GM19324 (cell line): ENCODE data around the gene KLC1.
A peak's percentile ranks its signal among the peaks of the same experiment; 100 is the strongest.

Experiments
- ATAC-seq: cut with Tn5 transposase; IDR thresholded peaks from one replicate; pipeline ENCODE4 v1.9.1; 2021; ENCODE audit warnings: mild to moderate bottlenecking, moderate library complexity; ENCODE audit not compliant: unreplicated experiment, low FRiP score

KLC1 gene

DNA sequence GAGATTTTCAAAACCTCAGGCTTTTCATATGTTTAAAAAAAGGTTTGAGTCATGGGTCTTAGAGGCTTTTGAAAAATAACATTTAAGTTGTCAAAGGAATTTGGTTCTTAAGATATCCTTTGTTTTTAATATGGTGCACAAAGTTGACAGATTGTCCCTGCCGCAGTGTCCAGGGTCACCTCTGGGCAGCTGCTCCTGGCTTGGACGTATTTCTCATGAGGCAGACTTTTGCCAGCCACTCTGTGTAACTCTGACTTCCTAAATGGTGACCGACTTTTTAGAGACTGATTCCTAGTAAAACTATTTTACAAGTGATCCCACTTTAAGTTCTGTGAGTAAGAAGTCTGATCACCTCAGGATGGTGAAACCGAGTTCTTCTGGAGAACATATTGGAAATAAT, 58.7 kb downstream of the KLC1 start:
- no peak for ATAC-seq

DNA sequence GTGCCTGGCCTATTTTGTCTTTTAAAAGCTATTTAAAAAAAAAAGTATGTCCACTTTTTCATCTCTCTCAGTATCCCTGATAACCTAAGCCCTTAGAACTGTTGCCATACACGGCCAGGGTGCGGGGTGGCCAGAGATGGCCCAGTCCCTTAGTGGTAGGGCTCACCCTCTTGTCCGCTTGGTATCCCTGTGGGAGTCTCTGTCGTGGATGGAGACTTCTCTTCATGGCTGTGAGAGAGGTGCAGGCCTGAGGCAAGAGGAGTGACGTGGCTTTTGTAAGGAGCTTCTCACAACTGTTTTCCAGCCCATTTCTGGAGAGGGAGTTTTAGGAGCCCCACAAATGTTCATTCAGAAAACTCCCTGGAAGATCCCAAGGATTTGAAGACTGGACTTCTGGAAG, 59.4 kb downstream of the KLC1 start:
- no peak for ATAC-seq

DNA sequence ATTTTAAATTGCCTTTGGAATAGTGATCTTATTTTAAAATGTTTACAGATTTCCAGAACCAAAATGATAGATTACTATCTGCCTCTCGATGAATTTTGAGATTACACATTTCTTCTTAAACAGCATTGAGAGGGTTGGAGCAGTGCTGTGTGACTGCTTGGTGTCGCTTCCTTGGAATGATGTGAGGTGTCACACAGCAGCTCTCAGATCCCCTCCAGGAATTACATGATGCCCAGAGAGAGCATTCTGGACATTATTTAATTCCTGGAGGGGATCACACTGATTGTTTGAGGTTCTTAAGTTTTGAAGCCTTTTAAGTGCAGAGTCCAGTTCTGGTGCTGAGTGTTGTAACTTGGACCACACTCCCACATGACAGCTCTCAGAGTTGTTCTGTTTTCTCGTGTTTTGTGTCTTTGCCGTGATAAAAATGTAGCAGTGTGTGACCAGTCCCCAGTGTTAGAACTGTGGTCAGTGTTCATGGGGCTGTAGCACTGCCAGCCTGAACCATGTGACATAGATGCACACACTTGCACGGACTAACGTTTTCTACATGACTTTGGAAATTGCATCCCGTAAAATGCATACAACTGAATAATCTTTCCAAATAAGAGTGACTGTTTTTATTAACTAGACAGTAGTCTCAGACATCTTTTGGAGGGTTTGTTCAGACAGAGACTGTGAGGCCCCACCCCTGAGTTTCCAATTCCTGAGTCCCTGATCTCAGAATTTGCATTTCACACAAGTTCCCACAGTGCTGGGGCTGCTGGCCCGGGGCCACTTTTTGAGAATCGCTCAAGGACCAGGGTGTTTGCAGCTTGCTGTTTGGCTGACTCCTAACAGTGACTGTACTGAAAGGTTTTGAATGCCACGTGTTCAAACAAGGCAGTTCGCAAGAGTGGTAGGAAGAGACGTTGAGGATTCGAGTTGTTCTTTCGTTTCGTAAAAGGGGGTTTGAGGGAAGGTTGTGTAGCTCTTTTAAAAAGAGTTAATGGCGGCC, 60.2 kb downstream of the KLC1 start:
- peak; percentile 67 for ATAC-seq

DNA sequence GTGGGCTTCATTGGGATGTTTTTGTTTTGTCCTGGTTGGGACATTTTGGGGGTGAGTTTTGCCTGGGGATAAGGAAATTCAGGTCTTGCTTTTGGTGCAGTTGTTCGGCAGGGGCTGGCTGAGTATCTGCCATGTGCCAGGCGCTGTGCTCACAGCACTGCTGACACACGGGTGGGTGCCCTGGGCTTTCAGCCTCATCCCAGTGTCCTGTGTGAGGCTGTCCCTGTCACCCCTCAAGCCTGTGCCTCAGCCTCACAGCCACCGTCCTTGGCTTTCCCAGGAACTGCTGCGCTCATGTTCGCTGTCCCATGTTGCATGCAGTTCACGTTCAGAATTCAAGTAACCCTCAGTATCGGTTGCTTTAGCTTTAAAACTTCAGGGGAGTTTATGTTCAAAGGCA, 61.3 kb downstream of the KLC1 start:
- no peak for ATAC-seq

DNA sequence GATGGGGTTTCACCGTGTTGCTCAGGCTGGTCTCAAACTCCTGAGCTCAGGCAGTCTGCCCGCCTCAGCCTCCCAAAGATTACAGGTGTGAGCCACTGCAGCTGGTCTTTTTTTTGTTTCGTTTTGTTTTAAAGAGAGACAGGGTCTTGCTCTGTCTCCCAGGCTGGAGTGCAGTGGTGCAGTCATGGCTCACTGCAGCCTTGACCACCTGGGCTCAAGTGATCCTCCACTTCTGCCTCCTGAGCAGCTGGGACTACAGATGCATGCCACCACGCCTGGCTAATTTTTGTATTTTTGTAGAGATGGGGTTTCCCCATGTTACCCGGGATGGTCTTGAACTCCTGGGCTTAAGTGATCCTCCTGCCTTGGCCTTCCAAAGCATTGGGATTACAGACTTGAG, 62.6 kb downstream of the KLC1 start:
- peak; percentile 46 for ATAC-seq

DNA sequence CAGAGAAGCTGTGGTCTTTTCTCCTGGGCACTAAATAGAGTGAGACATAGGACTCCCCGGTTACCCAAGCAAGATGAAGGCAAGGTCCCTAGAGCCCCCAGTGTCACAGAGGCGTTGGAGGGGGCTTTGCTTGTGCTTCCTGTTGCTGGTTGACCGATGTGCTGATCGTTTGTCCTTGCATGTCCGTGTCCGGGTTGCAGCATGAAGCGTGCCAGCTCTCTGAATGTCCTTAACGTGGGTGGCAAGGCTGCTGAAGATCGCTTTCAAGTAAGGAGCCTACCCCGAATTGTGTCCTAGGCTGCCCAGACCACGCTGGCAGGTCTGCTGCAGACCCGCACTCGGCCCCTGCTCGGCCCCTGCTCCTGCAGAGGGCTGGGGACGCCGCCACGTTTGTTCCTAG, 63.1 kb downstream of the KLC1 start:
- peak; percentile 3 for ATAC-seq

DNA sequence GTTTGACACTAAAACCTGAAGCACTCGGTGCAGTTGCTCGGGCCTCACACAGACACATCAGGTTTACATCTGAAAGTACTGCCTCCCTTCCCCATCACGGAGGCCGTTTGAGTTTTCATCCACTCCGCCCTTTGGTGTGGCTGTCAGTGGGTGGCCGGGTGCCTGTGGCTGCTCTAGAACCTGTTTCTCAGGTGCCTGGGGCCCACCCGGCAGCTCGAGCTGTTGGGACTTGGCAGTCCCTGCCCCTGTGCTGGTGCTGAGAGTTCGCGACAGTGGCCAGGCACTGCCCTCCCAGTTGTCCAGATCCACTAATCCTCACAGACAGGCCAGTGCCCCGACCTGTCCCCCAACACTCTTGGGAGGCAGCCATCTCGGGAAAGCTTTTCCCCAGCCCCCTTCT, 63.9 kb downstream of the KLC1 start:
- no peak for ATAC-seq

DNA sequence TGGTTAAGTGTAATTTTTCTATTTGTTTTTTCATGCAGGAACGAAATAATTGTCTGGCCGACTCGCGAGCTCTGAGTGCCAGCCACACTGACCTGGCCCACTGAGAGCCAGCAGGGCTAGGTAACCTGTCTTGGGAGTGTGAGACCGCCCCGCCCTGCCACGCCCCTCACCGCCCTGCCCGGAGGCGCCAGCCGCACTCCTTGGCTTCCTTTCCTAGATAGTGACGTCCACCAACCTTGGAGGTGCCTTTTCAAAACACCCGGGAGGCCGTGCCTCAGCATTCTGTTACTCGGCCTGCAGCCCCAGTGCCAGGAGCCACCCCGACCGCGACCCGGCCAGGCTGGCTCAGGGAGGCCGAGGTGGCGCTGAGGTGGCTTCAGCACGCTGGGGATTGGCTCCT, 64.5 kb downstream of the KLC1 start:
- no peak for ATAC-seq

DNA sequence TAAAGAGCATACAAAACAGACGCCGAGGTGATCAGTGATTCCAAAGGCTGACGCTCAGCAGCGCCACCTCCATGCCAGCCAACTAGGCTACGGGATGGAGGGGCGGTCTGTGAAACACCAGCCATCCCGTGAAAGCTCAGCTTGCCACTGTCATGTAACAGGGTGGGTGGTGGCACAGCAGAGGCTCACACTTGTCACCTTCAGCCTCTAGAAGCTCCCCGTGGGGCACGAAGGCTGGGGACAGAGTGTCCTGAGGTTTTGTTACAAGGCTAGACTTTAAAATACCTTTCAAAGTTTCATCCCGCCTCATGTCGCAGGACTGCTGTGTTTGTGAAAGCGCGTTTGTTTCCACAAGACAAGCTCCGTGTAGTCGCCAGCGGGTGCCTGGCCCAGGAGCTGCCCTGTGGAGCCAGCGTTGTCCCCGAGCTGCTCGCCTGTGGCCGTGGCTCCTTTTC, 65.6 kb downstream of the KLC1 start:
- ATAC-seq: no peak

DNA sequence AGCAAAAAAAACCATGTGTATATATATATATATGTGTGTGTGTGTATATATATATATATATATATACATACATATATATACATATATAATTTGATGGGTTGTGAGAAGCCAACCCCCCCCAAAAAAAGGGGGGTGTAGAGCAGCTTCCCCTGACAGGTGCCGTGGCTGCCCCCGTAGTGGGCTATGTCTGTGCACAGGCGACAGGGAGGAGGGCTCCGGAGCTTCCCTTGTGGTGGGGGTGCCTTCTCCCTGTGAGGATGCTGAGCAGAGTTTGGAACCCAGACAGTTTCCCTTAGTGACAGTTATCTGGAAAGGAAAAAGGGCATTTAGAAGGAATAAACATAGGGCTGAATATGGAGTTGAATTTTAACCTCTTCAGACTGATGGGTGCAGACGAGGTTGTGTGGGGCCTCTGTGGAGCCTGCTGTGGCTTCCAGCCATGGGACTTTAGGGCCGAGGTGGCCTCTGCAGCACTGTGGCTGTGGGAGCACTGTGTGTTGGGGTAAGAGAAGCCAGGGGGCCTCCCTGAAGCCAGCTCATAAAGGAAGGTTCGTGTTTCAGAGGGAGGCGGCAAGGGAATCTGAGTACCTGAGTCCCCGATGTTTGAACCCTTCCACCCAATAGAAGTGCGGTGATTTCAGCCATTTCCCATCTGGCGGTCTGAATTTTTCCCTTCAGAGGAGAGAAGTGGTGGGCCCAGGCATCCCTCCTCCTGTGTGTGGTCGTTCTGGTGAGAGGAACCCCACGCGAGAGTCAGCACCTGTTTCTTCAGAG, 66.5 kb downstream of the KLC1 start:
- no peak for ATAC-seq

DNA sequence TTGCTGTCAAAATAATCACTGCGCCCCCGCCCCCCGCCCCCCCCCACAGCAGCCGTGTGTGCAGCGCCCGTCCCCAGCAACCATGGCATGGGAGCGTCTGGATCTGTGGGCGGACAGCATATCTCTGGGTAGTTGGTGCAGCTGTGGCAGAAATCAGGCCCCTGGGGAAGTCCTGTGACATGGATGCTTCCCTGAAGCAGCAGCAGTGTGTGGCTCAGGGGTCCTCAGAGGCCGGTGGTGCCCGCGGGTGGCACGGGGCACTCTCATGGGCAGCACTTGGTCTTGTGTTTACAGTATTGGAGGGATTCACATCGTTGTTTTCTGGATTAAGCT, 67.0 kb downstream of the KLC1 start:
- no peak for ATAC-seq

DNA sequence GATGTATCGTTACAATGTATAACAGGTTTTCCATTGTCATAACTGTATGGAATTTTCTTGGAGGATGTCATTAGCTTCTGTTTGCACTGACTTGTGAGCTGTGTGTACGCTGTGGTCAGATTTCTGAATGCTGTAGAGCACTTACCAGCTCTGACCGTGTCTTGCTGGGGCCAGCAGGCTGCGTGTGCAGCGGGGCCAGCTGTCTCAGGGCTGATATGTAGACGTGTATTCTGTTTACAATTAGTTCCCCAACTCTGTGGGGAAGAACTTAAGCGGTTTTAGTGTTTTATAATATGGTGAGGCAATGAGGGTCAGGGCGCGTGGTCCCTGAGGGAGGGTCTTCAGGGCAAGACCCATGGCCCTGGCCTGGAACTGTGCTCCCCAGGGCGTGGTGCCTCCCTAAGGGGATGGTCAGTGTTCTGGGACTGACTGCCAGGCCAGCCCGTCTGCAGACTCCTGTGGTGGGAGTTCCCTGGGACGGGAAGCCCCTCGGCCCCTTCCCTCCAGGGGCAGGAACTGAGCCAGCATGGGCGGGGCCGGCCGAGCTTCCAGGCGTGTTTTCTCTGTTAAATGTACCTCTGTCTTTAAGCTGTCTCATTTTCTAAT, 67.6 kb downstream of the KLC1 start:
- ATAC-seq: no peak

DNA sequence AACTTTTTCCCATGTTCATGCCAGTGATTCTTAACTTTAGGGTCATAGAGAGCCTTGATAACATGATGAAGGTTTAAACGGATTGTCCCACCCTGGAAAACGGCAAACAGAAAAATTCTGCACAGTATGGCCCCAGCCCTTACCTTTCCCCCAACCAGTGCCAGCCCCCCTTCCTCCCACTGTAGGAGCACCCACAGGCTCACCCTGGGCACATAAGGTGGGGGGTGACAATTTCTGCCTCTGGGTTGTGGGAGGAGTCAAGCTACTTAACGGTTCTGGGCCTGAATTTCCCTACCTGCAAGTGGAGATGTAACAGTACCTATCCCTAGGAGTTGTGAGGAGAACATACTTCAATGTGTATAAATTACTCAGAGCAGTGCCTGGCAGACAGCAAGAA, 68.2 kb downstream of the KLC1 start:
- ATAC-seq: no peak

DNA sequence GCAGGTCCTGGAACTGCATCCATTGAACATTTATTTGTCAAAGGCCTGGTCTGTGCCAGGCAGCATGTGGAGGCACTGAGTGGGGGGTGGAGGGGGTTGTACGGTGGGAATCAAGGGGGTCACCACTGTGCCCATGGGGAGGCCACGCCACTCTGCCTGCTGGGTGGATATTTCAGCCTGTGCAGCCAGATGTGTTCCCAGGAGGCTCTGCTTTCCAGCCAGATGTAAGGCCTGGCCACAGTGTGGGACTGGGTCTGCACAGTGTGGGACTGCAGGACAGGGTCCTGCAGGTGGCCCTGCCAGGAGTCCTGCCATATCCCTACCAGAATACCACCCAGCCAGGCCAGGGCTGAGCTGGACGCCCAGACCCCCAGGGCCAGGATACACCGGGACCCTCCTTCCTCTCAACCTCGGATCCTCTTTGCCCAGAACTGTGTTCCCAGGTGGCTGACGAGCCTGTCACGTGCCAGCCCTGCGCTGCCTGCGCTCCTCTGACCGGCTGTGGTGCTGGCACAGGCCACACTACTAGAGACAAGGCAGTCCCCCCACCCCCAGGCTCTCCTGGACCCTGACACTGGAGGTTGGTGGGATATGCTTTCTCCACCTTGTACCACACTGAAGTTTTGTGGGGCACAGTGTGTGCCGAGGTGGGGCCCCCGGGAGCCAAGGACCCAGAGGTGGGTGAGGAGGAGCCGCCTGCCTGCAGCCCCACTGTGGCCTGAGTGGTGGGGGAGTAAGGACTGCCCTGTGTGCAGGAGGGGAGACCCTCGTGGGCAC, 68.8 kb downstream of the KLC1 start:
- no peak for ATAC-seq

DNA sequence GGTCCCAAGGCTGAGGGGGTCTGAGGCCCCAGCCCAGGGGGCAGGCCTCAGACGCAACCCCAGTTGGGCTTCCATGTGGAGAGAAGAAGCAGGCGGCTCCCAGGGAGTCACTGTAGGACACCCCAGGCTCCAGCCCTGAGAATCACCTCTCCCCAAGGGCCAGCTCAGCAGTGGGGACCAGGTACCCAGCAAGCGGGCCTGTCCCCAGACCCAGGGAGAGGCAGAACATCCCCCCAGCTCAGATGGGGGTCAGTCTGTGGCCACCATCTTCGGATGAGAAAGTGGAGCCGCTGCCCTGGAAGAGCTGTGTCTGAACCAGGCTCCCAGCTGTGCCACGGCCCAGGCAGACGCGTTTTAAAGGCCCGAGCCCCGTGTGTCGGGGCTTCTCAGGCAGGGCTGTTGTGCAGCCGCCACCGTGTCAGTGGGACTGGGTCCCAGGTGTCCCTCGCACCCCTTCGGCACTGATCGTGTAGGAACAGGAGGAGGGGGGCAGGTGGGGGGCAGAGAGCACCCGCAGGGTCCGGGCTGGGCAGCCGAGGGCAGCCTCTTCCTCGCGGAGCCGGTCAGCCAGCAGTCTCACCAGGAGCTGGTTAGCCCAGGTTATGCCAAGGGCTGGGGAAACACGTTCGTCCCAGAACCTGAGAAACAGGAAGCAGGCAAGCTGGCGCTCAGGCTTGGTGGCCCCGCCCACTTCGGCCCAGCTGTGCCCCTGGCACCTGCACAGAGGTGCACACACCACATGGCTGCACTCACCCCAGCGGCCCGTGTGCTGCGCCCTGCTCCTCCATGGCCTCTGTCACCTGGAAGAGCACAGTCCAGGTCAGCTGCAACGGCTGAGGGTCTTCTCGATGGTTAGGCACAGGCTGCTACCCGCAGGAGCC, 69.6 kb downstream of the KLC1 start:
- no peak for ATAC-seq

DNA sequence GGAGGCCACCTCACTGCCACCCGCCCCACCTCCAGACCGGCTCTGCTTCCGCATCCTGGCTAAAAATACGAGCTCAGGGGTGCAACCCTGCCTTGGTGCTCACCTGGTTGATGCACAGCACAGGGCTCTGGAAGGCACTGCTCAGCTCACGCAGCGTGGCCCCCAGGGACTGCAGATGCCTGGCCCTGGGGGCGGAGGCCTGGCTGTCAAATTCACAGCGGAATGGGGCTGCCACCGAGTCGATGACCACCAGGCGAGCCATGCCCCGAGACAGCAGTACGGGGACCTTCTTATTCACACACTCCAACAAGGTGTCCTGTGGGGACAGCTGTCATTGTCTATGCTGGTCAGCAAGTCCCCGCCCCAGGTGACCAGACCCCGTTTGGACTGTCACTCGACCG, 70.2 kb downstream of the KLC1 start:
- ATAC-seq: no peak

DNA sequence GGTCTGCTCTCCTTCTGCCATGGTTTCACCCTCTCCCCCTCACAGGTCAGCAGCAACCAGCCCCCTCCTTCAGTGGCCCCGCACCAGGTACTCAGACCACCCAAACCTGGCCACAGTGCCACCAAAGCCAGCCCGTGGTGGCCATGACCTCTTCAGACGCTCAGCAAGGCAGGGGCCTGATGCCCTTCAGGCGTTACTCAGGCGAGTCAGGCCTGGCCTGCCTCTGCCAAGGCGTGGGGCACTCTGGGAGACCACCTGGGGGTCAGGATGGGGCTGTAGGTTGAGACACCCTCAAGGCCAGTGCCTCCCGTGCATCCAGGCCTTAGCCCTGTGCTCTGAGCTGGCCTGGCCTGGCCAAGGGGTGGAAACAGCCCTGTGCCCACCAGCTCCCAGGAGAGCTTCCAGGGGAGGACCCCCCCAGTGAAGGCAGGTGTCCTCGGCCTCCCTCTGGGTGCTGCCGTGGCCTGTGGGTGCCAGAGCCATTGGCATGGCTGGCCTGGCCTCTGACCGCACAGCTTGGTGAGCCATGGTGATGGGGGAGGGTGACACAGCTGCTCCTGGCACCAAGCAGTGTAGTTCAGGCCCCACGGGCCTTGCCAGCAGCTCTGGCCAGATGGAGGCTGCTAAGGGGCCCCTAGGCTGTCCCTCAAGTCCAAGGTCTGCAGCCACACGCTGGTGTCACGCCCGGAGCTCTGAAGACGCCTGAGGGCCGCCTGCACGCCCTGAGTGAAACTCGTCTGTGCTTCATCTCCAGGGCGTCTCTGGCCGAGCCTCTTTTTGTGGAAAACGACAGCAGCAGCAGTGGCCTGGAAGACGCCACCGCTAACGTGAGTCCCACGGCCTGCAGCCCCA, 71.1 kb downstream of the KLC1 start:
- ATAC-seq: no peak

DNA sequence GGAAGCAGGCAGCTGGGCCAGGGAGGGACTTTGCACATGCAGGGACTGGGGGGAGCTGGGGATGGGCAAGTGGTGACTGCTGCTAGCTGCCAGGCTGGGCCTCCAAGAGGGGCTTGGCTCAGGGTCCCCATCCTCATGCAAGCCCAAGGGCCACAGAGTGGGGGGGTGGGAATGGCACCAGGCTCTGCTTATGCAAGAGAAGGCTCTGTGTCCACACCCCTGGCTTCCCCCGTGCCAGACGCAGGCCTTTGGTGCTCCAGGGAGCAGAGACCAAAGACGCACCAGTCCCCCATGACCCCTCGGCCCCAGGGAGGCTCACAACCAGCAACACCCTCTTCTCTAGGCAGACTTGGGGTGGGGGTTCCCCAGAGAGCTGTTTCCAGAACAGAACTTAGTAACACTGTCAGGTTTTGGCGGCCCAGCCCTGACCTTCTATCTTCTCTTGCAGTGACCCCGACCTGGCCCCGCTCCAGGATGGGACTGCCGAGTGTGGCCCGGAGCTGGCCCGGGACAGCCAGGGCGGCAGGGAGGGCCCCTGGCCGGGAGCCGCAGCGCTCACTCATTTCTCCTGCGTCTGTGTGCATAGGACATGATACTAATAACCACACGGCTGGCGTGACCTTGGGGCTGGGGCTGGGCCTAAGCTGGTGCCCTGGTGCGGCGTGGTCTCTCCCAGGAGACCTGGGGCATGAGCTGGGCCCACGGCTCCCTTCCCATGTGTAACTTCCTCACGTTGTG, 71.9 kb downstream of the KLC1 start:
- no peak for ATAC-seq
